ENCODE data around the gene AREG. TPM values are rescaled to one million over a fixed set of nuclear protein-coding genes. Genes with fewer than 3 reads are reported as not detected.

AREG gene
- total and polyA plus RNA-seq, 9 of the 15 experiments (the other 6 are each of a cell fraction or from before 2014, with no cell fraction given): 1.4 to 7.7 (median 5.4) TPM

DNA sequence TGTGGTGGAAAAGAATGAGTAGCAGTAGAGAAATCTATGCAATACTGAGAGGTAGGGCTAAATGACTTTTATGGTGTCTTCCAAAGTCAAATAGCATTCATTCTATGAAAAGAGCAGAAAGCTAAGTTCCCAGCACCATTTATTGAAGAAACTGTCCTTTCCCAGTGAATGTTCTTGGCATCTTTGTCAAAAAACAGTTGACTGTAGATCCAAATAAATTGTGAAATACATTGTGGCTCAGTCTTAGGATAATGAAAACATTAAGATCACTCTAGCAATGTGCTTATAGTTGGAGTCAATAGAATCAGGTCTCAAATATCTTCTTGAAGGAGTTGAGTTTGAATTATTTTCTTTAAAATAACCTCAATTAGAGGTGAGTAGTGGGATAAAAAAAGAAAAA is 19.4 kb downstream of the AREG start:
- CTCF ChIA-PET (ENCODE audit: low intra/inter-chr PET ratio): no interaction called here
- FAIRE-seq: no peak
- BruUV-seq (replicated peaks): no TSS peak
- no peak for DNase-seq (ENCODE audit: extremely low read depth in 1 of 4, low spot score in 3 of 4)
- H3K36me3 ChIP-seq (ENCODE audit: control insufficient read depth, insufficient read depth, low read length): no peaks in the 10 kb centered on the region
- peak overlapping the region; percentile 12; the same call in 1 of the 2 replicates for H2AFZ ChIP-seq (ENCODE audit: low read depth, low read length)
- in situ Hi-C loops (cut with MboI) (no loop called here), intact Hi-C loops (cut with micrococcal nuclease) (no loop called here)
- H3K9ac ChIP-seq (ENCODE audit: insufficient read depth in 1 of 2, low read depth in 2 of 2, low read length in 2 of 2): no peak overlapping the region
- H4K20me1 ChIP-seq (replicated peaks; ENCODE audit: control insufficient read depth, insufficient read depth, low read length): no peaks in the 10 kb centered on the region
- no peak overlapping the region for H3K27ac ChIP-seq (ENCODE audit: extremely low read depth, low read depth, low read length)
- no peak for TF ChIP-seq ZNF561 (CRISPR knock-in tag; conservative IDR thresholded peaks at IDR 0.05)
- TF ChIP-seq TRIM28 (IDR thresholded peaks at IDR 0.05): no peak
- TF ChIP-seq KHSRP (IDR thresholded peaks at IDR 0.05): no peak
- TF ChIP-seq ZFP36 (IDR thresholded peaks at IDR 0.05; ENCODE audit: low read depth, low read length, partially characterized antibody): no peak
- TF ChIP-seq CTBP1 (IDR thresholded peaks at IDR 0.05; ENCODE audit: borderline replicate concordance): no peak
- no peak for TF ChIP-seq NELFE (IDR thresholded peaks at IDR 0.05; ENCODE audit: insufficient read depth, insufficient read length)
- TF ChIP-seq, protein P1, sequence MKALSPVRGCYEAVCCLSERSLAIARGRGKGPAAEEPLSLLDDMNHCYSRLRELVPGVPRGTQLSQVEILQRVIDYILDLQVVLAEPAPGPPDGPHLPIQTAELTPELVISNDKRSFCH (CRISPR knock-in tag; IDR thresholded peaks at IDR 0.05): no peak
- TF ChIP-seq, protein P1 (tag; IDR thresholded peaks at IDR 0.05): no peak
- TF ChIP-seq, protein P2, sequence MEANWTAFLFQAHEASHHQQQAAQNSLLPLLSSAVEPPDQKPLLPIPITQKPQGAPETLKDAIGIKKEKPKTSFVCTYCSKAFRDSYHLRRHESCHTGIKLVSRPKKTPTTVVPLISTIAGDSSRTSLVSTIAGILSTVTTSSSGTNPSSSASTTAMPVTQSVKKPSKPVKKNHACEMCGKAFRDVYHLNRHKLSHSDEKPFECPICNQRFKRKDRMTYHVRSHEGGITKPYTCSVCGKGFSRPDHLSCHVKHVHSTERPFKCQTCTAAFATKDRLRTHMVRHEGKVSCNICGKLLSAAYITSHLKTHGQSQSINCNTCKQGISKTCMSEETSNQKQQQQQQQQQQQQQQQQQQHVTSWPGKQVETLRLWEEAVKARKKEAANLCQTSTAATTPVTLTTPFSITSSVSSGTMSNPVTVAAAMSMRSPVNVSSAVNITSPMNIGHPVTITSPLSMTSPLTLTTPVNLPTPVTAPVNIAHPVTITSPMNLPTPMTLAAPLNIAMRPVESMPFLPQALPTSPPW (CRISPR knock-in tag; IDR thresholded peaks at IDR 0.05): no peak
- TF ChIP-seq, protein P3, sequence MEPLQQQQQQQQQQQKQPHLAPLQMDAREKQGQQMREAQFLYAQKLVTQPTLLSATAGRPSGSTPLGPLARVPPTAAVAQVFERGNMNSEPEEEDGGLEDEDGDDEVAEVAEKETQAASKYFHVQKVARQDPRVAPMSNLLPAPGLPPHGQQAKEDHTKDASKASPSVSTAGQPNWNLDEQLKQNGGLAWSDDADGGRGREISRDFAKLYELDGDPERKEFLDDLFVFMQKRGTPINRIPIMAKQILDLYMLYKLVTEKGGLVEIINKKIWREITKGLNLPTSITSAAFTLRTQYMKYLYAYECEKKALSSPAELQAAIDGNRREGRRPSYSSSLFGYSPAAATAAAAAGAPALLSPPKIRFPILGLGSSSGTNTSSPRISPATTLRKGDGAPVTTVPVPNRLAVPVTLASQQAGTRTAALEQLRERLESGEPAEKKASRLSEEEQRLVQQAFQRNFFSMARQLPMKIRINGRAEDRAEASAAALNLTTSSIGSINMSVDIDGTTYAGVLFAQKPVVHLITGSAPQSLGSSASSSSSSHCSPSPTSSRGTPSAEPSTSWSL (CRISPR knock-in tag; IDR thresholded peaks at IDR 0.05; ENCODE audit: borderline replicate concordance): no peak
- TF ChIP-seq JUNB (CRISPR knock-in tag; conservative IDR thresholded peaks at IDR 0.05): no peak
- no peak for TF ChIP-seq RFX7 (CRISPR knock-in tag; IDR thresholded peaks at IDR 0.05)
- TF ChIP-seq ETS2 (tag; IDR thresholded peaks at IDR 0.05; ENCODE audit: borderline replicate concordance, poor library complexity, severe bottlenecking): no peak
- TF ChIP-seq POU5F1 (IDR thresholded peaks at IDR 0.05; ENCODE audit: borderline replicate concordance, low read depth, low read length, partially characterized antibody): no peak
- TF ChIP-seq HOXB6 (CRISPR knock-in tag; IDR thresholded peaks at IDR 0.05; ENCODE audit: borderline replicate concordance): no peak
- no peak for TF ChIP-seq SMARCA4 (IDR thresholded peaks at IDR 0.05)
- TF ChIP-seq, protein P4, sequence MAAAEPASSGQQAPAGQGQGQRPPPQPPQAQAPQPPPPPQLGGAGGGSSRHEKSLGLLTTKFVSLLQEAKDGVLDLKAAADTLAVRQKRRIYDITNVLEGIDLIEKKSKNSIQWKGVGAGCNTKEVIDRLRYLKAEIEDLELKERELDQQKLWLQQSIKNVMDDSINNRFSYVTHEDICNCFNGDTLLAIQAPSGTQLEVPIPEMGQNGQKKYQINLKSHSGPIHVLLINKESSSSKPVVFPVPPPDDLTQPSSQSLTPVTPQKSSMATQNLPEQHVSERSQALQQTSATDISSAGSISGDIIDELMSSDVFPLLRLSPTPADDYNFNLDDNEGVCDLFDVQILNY (CRISPR knock-in tag; IDR thresholded peaks at IDR 0.05): no peak
- no peak for TF ChIP-seq MXI1 (IDR thresholded peaks at IDR 0.05; ENCODE audit: low read depth, low read length)
- TF ChIP-seq, protein P5, sequence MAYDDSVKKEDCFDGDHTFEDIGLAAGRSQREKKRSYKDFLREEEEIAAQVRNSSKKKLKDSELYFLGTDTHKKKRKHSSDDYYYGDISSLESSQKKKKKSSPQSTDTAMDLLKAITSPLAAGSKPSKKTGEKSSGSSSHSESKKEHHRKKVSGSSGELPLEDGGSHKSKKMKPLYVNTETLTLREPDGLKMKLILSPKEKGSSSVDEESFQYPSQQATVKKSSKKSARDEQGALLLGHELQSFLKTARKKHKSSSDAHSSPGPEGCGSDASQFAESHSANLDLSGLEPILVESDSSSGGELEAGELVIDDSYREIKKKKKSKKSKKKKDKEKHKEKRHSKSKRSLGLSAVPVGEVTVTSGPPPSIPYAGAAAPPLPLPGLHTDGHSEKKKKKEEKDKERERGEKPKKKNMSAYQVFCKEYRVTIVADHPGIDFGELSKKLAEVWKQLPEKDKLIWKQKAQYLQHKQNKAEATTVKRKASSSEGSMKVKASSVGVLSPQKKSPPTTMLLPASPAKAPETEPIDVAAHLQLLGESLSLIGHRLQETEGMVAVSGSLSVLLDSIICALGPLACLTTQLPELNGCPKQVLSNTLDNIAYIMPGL (CRISPR knock-in tag; IDR thresholded peaks at IDR 0.05): no peak
- POLR2A ChIA-PET: interaction anchor here (1.2 kb wide), 1 partner anchor 8 kb away, joined by 4 read pairs; no protein-coding TSS in a partner anchor
- H3K4me1 ChIP-seq (replicated peaks in 1 of 2; ENCODE audit: control insufficient read depth in 2 of 2, insufficient read depth in 2 of 2, low read length in 2 of 2): peaks cover 0 to 6% of the 10 kb centered on the region in 2 experiments; a peak in 2 of 5 replicates
- no peak overlapping the region for H3K4me2 ChIP-seq (ENCODE audit: insufficient read depth, low read length)
- no peaks in the 10 kb centered on the region for H3K9me1 ChIP-seq (ENCODE audit: control insufficient read depth, insufficient read depth, low read length)
- no peaks in the 10 kb centered on the region for H3K27me3 ChIP-seq (ENCODE audit: control insufficient read depth in 2 of 2, insufficient read depth in 2 of 2, low read length in 2 of 2)
- ATAC-seq: no peak
- H3K4me3 ChIP-seq: no peak overlapping the region
- no peaks in the 10 kb centered on the region for H3K79me2 ChIP-seq (ENCODE audit: control insufficient read depth, insufficient read depth, low read length)
- no peaks in the 10 kb centered on the region; the same call in 1 of the 2 replicates for H3K9me3 ChIP-seq (replicated peaks; ENCODE audit: control insufficient read depth, insufficient read depth, low read depth, low read length)

Data from K562 (cell line).